GM12878 (cell line): ENCODE data around the gene HEATR9.

Source experiments
- ESRRA ChIP-seq: IDR thresholded peaks from 2 replicates; pipeline ENCODE4 v1.6.1; 2012; ENCODE audit warnings: mild to moderate bottlenecking, low read length, improper control_type of control experiment
- NR2C2 ChIP-seq: IDR thresholded peaks from 2 replicates; pipeline ENCODE4 v1.6.1; 2011; ENCODE audit warnings: borderline replicate concordance, low read depth; ENCODE audit not compliant: control insufficient read depth, insufficient read length
- PML ChIP-seq: IDR thresholded peaks from 2 replicates; pipeline ENCODE4 v1.6.1; 2012; ENCODE audit warnings: low read length, inconsistent platforms
- POLR2A ChIP-seq: IDR thresholded peaks from 2 replicates; pipeline ENCODE4 v1.6.1; 2011; ENCODE audit warnings: low read depth, mild to moderate bottlenecking, low read length
- RUNX3 ChIP-seq: IDR thresholded peaks from 2 replicates; pipeline ENCODE4 v1.6.1; 2012; ENCODE audit warnings: low read length, inconsistent platforms
- TF ChIP-seq, protein P1 (sequence below), 3 experiments: IDR thresholded peaks in 2 of 3; conservative IDR thresholded peaks in 1 of 3; 2 replicates each; pipeline ENCODE4 v1.5.1; 2011; ENCODE audit warnings: low read depth in 3 of 3, low read length in 3 of 3, mild to moderate bottlenecking in 3 of 3, control low read depth in 2 of 3, moderate library complexity in 2 of 3, inconsistent platforms in 1 of 3, mixed read lengths in 1 of 3; ENCODE audit not compliant: control insufficient read depth in 2 of 3, insufficient read depth in 1 of 3; ENCODE audit errors: extremely low read depth in 1 of 3

- TF ChIP-seq PML = no peak
- TF ChIP-seq, protein P1, sequence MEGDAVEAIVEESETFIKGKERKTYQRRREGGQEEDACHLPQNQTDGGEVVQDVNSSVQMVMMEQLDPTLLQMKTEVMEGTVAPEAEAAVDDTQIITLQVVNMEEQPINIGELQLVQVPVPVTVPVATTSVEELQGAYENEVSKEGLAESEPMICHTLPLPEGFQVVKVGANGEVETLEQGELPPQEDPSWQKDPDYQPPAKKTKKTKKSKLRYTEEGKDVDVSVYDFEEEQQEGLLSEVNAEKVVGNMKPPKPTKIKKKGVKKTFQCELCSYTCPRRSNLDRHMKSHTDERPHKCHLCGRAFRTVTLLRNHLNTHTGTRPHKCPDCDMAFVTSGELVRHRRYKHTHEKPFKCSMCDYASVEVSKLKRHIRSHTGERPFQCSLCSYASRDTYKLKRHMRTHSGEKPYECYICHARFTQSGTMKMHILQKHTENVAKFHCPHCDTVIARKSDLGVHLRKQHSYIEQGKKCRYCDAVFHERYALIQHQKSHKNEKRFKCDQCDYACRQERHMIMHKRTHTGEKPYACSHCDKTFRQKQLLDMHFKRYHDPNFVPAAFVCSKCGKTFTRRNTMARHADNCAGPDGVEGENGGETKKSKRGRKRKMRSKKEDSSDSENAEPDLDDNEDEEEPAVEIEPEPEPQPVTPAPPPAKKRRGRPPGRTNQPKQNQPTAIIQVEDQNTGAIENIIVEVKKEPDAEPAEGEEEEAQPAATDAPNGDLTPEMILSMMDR (IDR thresholded peaks at IDR 0.05 in 2 of 3, conservative IDR thresholded peaks at IDR 0.05 in 1 of 3; ENCODE audit: control insufficient read depth in 2 of 3, extremely low read depth in 1 of 3, insufficient read depth in 1 of 3, low read depth in 3 of 3, low read length in 3 of 3) = no peak
- no peak for TF ChIP-seq POLR2A
- no peak for TF ChIP-seq NR2C2
- no peak for TF ChIP-seq RUNX3
- no peak for TF ChIP-seq ESRRA
These were observed 49.0 kb upstream of the HEATR9 start for GRCh38 chr17:35917519-35918213.
